Thyroid gland (tissue), 4 donors: Measurements from ENCODE around the gene GNPDA1. TPM values are rescaled to one million over a fixed set of nuclear protein-coding genes. Genes with fewer than 3 reads are reported as not detected.
A peak's percentile ranks its signal among the peaks of the same experiment; 100 is the strongest.

Experiments
- DNase-seq, 2 donors: peaks; one replicate each; pipeline ENCODE4 v3.0.0-alpha.2; 2019
- H3K27ac ChIP-seq, 3 donors: fragments of 200-600 bp; sonication (generic); 1 replicate in 2 of 3; 2 replicates in 1 of 3; pipeline ENCODE4 v1.5.1; 2016 to 2019; ENCODE audit warnings: mild to moderate bottlenecking in 1 of 3, moderate library complexity in 1 of 3
- H3K27me3 ChIP-seq: fragments of 200-600 bp; sonication (generic); one replicate; pipeline ENCODE4 v1.5.1; 2019
- H3K36me3 ChIP-seq, 2 donors: fragments of 200-600 bp; sonication (generic); one replicate each; pipeline ENCODE4 v1.5.1; 2016 to 2019
- H3K4me1 ChIP-seq, 2 donors: fragments of 200-600 bp; sonication (generic); one replicate each; pipeline ENCODE4 v1.5.1; 2017 to 2019
- H3K4me3 ChIP-seq, 3 donors: fragments of 200-600 bp; sonication (generic); replicated peaks in 1 of 3; 1 replicate in 2 of 3; 2 replicates in 1 of 3; pipeline ENCODE4 v1.5.1; 2016; ENCODE audit warnings: mild to moderate bottlenecking in 1 of 3
- H3K9me3 ChIP-seq: fragments of 200-600 bp; sonication (generic); one replicate; pipeline ENCODE4 v1.5.1; 2017
- CTCF ChIP-seq, 6 experiments: fragments of 200-600 bp in 3 of 6; fragments of 450-650 bp in 3 of 6; sonication (generic) in 3 of 6; IDR thresholded peaks; one replicate each; pipeline ENCODE4 v1.5.1; 2016 to 2019; ENCODE audit warnings: antibody characterized with exemption in 6 of 6, mild to moderate bottlenecking in 2 of 6, inconsistent platforms in 1 of 6, moderate library complexity in 1 of 6
- POLR2A ChIP-seq, 2 donors: fragments of 450-650 bp; IDR thresholded peaks; one replicate each; pipeline ENCODE4 v1.6.1; 2017; ENCODE audit warnings: antibody characterized with exemption in 2 of 2, mild to moderate bottlenecking in 2 of 2, moderate library complexity in 1 of 2
- WGBS, 2 donors: methylation state at CpG; one replicate each; pipeline ENCODE4 v1.1.5; 2017; 5-methylcytosine and 5-hydroxymethylcytosine counted together
- intact Hi-C: fragments of 100-400 bp; cut with DNase I; formaldehyde crosslinking; loops from one replicate; pipeline ENCODE4 v1.15.1; 2023
- total RNA-seq, 4 donors: library from RNA; depleted of rRNA; stranded (reverse); fragments of >200 nt; gene quantifications; one replicate each; pipeline ENCODE4 v1.2.3, GENCODE V29; 2016

GNPDA1 gene
- total RNA-seq, 4 donors from 2014 or later = 28.8 to 56.3 (median 45.8) TPM

DNA sequence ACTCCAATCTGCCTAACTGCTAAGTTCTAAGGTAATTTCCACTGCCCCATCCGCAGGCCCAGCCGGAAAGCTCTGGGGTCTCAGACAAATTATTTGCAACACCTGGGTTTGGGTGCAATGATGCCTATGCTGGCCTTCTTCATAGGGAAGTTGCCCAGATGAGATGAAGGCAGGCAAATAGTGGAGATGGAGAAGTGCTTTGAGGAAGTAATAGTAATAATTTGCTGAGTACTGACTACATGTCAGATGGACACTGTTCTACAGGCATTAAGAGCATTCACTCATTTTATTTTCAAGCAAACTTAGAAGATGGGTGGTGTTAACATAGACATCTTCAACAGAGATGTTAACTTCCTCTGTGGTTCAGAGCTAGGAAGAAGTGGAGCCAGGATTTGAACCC, 58.6 kb downstream of the GNPDA1 start:
- H3K9me3 ChIP-seq = no peaks in the 10 kb centered on the region
- no peak overlapping the region for H3K4me3 ChIP-seq
- no peaks in the 10 kb centered on the region for H3K27me3 ChIP-seq
- H3K27ac ChIP-seq = no peak overlapping the region
- WGBS, 2 donors = 84 to 87% methylated on average over 2 of the region's 2 CpGs
- H3K36me3 ChIP-seq = no peaks in the 10 kb centered on the region
- peaks cover 0 to 5% of the 10 kb centered on the region in 2 donors for H3K4me1 ChIP-seq
- DNase-seq = no peak
- intact Hi-C loops = loop anchor here (10.0 kb wide), 1 partner anchor 69 kb away; no protein-coding TSS in a partner anchor
- TF ChIP-seq CTCF (IDR thresholded peaks at IDR 0.05) (no peak), POLR2A (IDR thresholded peaks at IDR 0.05) (no peak)

DNA sequence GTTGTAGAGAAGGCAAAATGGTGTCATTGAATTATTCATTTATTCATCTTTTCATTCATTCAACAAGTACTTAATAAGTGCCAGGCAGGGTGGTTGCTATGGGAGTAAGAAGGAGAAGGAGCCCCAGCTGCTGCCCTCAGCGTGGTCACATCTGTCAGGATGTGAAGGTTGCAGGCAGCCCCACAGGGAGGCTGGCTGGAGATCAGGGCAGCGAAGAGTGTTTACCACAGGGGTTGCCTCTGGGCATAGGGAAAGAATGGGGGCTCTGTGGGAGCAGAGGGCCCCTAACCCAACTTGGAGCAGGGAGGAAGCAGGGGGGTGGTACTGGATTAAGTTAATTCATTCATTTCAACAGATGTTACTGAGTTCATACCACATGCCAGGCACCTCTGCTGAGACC, 60.8 kb downstream of the GNPDA1 start:
- Histone ChIP-seq H3K27ac (peak overlapping the region in 1 of 3 donors; percentile 5), H3K27me3 (no peaks in the 10 kb centered on the region), H3K4me1 (peaks cover 0 to 5% of the 10 kb centered on the region in 2 donors), H3K9me3 (no peaks in the 10 kb centered on the region), H3K36me3 (no peaks in the 10 kb centered on the region), H3K4me3 (no peak overlapping the region)
- no peak for DNase-seq
- 73 to 79% methylated on average over 2 of the region's 2 CpGs for WGBS, 2 donors
- intact Hi-C loops = loop anchor here (10.0 kb wide), 1 partner anchor 67 kb away; no protein-coding TSS in a partner anchor
- no peak for TF ChIP-seq CTCF (IDR thresholded peaks at IDR 0.05)
- no peak for TF ChIP-seq POLR2A (IDR thresholded peaks at IDR 0.05)

- Histone ChIP-seq H3K4me3 (no peak overlapping the region), H3K4me1 (peaks cover 0 to 5% of the 10 kb centered on the region in 2 donors), H3K36me3 (no peaks in the 10 kb centered on the region), H3K9me3 (no peaks in the 10 kb centered on the region), H3K27ac (peak overlapping the region in 1 of 3 donors; percentile 5), H3K27me3 (no peaks in the 10 kb centered on the region)
- TF ChIP-seq POLR2A (IDR thresholded peaks at IDR 0.05) (no peak), CTCF (IDR thresholded peaks at IDR 0.05) (peak in 1 of 6 experiments; percentile 12)
- WGBS, 2 donors = 39 to 47% methylated on average over 7 to 9 of the region's 9 CpGs
- intact Hi-C loops = loop anchor here (10.0 kb wide), 1 partner anchor 67 kb away; no protein-coding TSS in a partner anchor
- DNase-seq = no peak
Measured at GRCh38 chr5:141951332-141951781, 61.5 kb downstream of the GNPDA1 start.

Other genes starting within 250 kb of the GNPDA1 start
- gene PCDH1, start 134.6 kb downstream of the GNPDA1 start, total RNA-seq = 10 to 100 TPM; 23.4 to 76.2 (median 37.5) TPM
- gene DELE1, start 89.2 kb downstream of the GNPDA1 start, total RNA-seq = 100 to 1,000 TPM in 1 of 4 donors, 10 to 100 TPM in 3; 68.5 to 130 (median 85.1) TPM
- gene PCDH12, start 54.8 kb downstream of the GNPDA1 start, total RNA-seq = 10 to 100 TPM in 1 of 4 donors, 1 to 10 TPM in 3; 7.7 to 23.2 (median 8.0) TPM
- 10 to 100 TPM; 52.5 to 69.7 (median 61.7) TPM for gene RNF14, start 43.9 kb downstream of the GNPDA1 start, total RNA-seq
- 100 to 1,000 TPM; 185 to 351 (median 297) TPM for gene NDFIP1, start 95.8 kb upstream of the GNPDA1 start, total RNA-seq